ENCODE measurements around the gene PRELID1.
"Not testable (repeated sequence)": the region's sequence is repeated elsewhere in the genome, so short reads cannot be mapped to it uniquely, and the experiment has no call there.

PRELID1 gene

GRCh38 chr5:177303121-177303924 is at the start of gene PRELID1, which contains the start of gene RAB24:
Gene PRELID1, plus strand, starts transcription at chr5:177303799. Its CDS starts 187 bp downstream, at chr5:177303986.
Gene RAB24, minus strand, starts transcription at chr5:177303719. Its CDS starts 431 bp downstream, at chr5:177303288.
- Histone ChIP-seq H4K20me1 (ENCODE audit: low read depth, low read length) (no peaks in the 10 kb centered on the region), H2AFZ (ENCODE audit: low read depth, low read length, severe bottlenecking) (peak within 1 kb of the TSS; percentile 49)

GRCh38 chr5:177256296-177256695 is 47.3 kb upstream of the PRELID1 start:
- no peak overlapping the region for H3K27ac ChIP-seq (ENCODE audit: low read depth, low read length)
- no peak overlapping the region for H3K4me2 ChIP-seq (ENCODE audit: low read depth, low read length, poor library complexity, severe bottlenecking)
- no peak for TF ChIP-seq EZH2phosphoT487 (conservative IDR thresholded peaks at IDR 0.05; ENCODE audit: low read length)
- no peak for TF ChIP-seq CTCF (IDR thresholded peaks at IDR 0.05; ENCODE audit: insufficient read depth, low read length, poor library complexity, severe bottlenecking)

More at GRCh38 chr5:177303121-177303924, at the start of gene PRELID1, which contains the start of gene RAB24:
- TF ChIP-seq EZH2phosphoT487 (conservative IDR thresholded peaks at IDR 0.05; ENCODE audit: low read length) (no peak), CTCF (IDR thresholded peaks at IDR 0.05; ENCODE audit: insufficient read depth, low read length, poor library complexity, severe bottlenecking) (peak; percentile 21)
- Histone ChIP-seq H3K4me2 (ENCODE audit: low read depth, low read length, poor library complexity, severe bottlenecking) (peak within 1 kb of the TSS; percentile 74), H3K27me3 (ENCODE audit: low read length) (no peaks in the 10 kb centered on the region), H3K9ac (ENCODE audit: low read length) (peak within 1 kb of the TSS; percentile 87), H3K9me3 (ENCODE audit: insufficient read depth, low read length) (no peaks in the 10 kb centered on the region), H3K79me2 (ENCODE audit: insufficient read depth, low read length) (peaks cover 23% of the 10 kb centered on the region), H3K36me3 (ENCODE audit: low read length) (0 out of 2 replicates have a peak, but pooled peaks cover 2% of the 10 kb centered on the region), H3F3A (ENCODE audit: insufficient read depth) (peaks cover 58% of the 10 kb centered on the region), H3K9me2 (replicated peaks; ENCODE audit: insufficient read depth, low read length) (no peaks in the 10 kb centered on the region), H3K4me3 (ENCODE audit: insufficient read depth, low read length, poor library complexity, severe bottlenecking) (peak within 1 kb of the TSS; percentile 77), H3K27ac (ENCODE audit: low read depth, low read length) (peak within 1 kb of the TSS; percentile 75)

GRCh38 chr5:177258711-177259110 is 44.9 kb upstream of the PRELID1 start:
- peaks cover 32% of the 10 kb centered on the region for H3K36me3 ChIP-seq (ENCODE audit: low read length)

More at GRCh38 chr5:177256296-177256695, 47.3 kb upstream of the PRELID1 start:
- Histone ChIP-seq H2AFZ (ENCODE audit: low read depth, low read length, severe bottlenecking) (no peak overlapping the region), H3K36me3 (ENCODE audit: low read length) (peaks cover 29% of the 10 kb centered on the region; the same call in 1 of the 2 replicates), H3K79me2 (ENCODE audit: insufficient read depth, low read length) (no peaks in the 10 kb centered on the region), H4K20me1 (ENCODE audit: low read depth, low read length) (no peaks in the 10 kb centered on the region), H3K9me3 (ENCODE audit: insufficient read depth, low read length) (no peaks in the 10 kb centered on the region), H3F3A (ENCODE audit: insufficient read depth) (0 out of 2 replicates have a peak, but pooled peaks cover 4% of the 10 kb centered on the region), H3K9ac (ENCODE audit: low read length) (no peak overlapping the region), H3K9me2 (replicated peaks; ENCODE audit: insufficient read depth, low read length) (no peaks in the 10 kb centered on the region), H3K4me3 (ENCODE audit: insufficient read depth, low read length, poor library complexity, severe bottlenecking) (no peak overlapping the region), H3K27me3 (ENCODE audit: low read length) (no peaks in the 10 kb centered on the region)

GRCh38 chr5:177260961-177261360 is 42.6 kb upstream of the PRELID1 start:
- Histone ChIP-seq H3K79me2 (ENCODE audit: insufficient read depth, low read length) (no peaks in the 10 kb centered on the region), H3K4me3 (ENCODE audit: insufficient read depth, low read length, poor library complexity, severe bottlenecking) (no peak overlapping the region), H3K9ac (ENCODE audit: low read length) (no peak overlapping the region), H3K27ac (ENCODE audit: low read depth, low read length) (no peak overlapping the region), H3K9me2 (replicated peaks; ENCODE audit: insufficient read depth, low read length) (no peaks in the 10 kb centered on the region), H4K20me1 (ENCODE audit: low read depth, low read length) (no peaks in the 10 kb centered on the region), H2AFZ (ENCODE audit: low read depth, low read length, severe bottlenecking) (no peak overlapping the region), H3F3A (ENCODE audit: insufficient read depth) (no peaks in the 10 kb centered on the region), H3K4me2 (ENCODE audit: low read depth, low read length, poor library complexity, severe bottlenecking) (no peak overlapping the region), H3K9me3 (ENCODE audit: insufficient read depth, low read length) (no peaks in the 10 kb centered on the region), H3K36me3 (ENCODE audit: low read length) (peaks cover 32% of the 10 kb centered on the region), H3K27me3 (ENCODE audit: low read length) (no peaks in the 10 kb centered on the region)
- TF ChIP-seq EZH2phosphoT487 (conservative IDR thresholded peaks at IDR 0.05; ENCODE audit: low read length) (no peak), CTCF (IDR thresholded peaks at IDR 0.05; ENCODE audit: insufficient read depth, low read length, poor library complexity, severe bottlenecking) (no peak)

More at GRCh38 chr5:177258711-177259110, 44.9 kb upstream of the PRELID1 start:
- not testable (repeated sequence) for H3K4me3 ChIP-seq (ENCODE audit: insufficient read depth, low read length, poor library complexity, severe bottlenecking); H3K4me2 ChIP-seq (ENCODE audit: low read depth, low read length, poor library complexity, severe bottlenecking); H2AFZ ChIP-seq (ENCODE audit: low read depth, low read length, severe bottlenecking); H3K9ac ChIP-seq (ENCODE audit: low read length); H3K27me3 ChIP-seq (ENCODE audit: low read length); H3F3A ChIP-seq (ENCODE audit: insufficient read depth); H4K20me1 ChIP-seq (ENCODE audit: low read depth, low read length); H3K27ac ChIP-seq (ENCODE audit: low read depth, low read length); H3K9me3 ChIP-seq (ENCODE audit: insufficient read depth, low read length); H3K79me2 ChIP-seq (ENCODE audit: insufficient read depth, low read length); H3K9me2 ChIP-seq (replicated peaks; ENCODE audit: insufficient read depth, low read length)
